Lower leg skin (tissue), 3 donors: Measurements from ENCODE around the gene RNF180.

Source experiments
- CTCF ChIP-seq, 3 donors: fragments of 450-650 bp; IDR thresholded peaks; one replicate each; pipeline ENCODE4 v1.5.1; 2016; ENCODE audit warnings: antibody characterized with exemption in 3 of 3, mild to moderate bottlenecking in 3 of 3, moderate library complexity in 2 of 3
- POLR2A ChIP-seq, 2 donors: fragments of 450-650 bp; IDR thresholded peaks; one replicate each; pipeline ENCODE4 v1.6.1; 2016 to 2017; ENCODE audit warnings: antibody characterized with exemption in 2 of 2, mild to moderate bottlenecking in 1 of 2, moderate library complexity in 1 of 2

- TF ChIP-seq CTCF (IDR thresholded peaks at IDR 0.05) (no peak), POLR2A (IDR thresholded peaks at IDR 0.05) (no peak)
Observed at GRCh38 chr5:64207978-64208377, 42.3 kb downstream of the RNF180 start.
